ENCODE data around the gene DNAJC8.

The DNAJC8 gene

GRCh38 chr1:28246427-28246832 is 13.6 kb upstream of the DNAJC8 start:
- ChIA-PET POLR2A (interaction anchor here (1.5 to 7.1 kb wide), 2 partner anchors 10 to 14 kb away, joined by 20 to 89 read pairs; partner anchors contain the start of genes ATP5IF1 and SESN2), CTCF (interaction anchor here (0.6 to 0.8 kb wide), 2 partner anchors 10 to 12 kb away, joined by 3 to 4 read pairs; no protein-coding TSS in a partner anchor)
- DNase-seq (ENCODE audit: extremely low spot score) = no peak
- TF ChIP-seq PKNOX1 (IDR thresholded peaks at IDR 0.05) (no peak), NFRKB (IDR thresholded peaks at IDR 0.05) (no peak), FOXM1 (IDR thresholded peaks at IDR 0.05; ENCODE audit: borderline replicate concordance) (no peak), HDGF (IDR thresholded peaks at IDR 0.05; ENCODE audit: borderline replicate concordance) (no peak), LEF1 (IDR thresholded peaks at IDR 0.05; ENCODE audit: borderline replicate concordance) (no peak), CTBP1 (IDR thresholded peaks at IDR 0.05; ENCODE audit: borderline replicate concordance) (no peak), SUZ12 (IDR thresholded peaks at IDR 0.05) (no peak), BHLHE40 (IDR thresholded peaks at IDR 0.05; ENCODE audit: borderline replicate concordance) (no peak), ZNF384 (IDR thresholded peaks at IDR 0.05) (no peak), FOXK2 (IDR thresholded peaks at IDR 0.05) (no peak), SP1 (IDR thresholded peaks at IDR 0.05) (no peak), TARDBP (IDR thresholded peaks at IDR 0.05) (no peak), FOXA1 (IDR thresholded peaks at IDR 0.05) (no peak), ELF4 (IDR thresholded peaks at IDR 0.05) (no peak), L3MBTL2 (conservative IDR thresholded peaks at IDR 0.05) (no peak), ARNT (IDR thresholded peaks at IDR 0.05) (no peak)

- DNase-seq (ENCODE audit: extremely low spot score) = no peak
- TF ChIP-seq FOXA1 (IDR thresholded peaks at IDR 0.05) = no peak
- TF ChIP-seq FOXK2 (IDR thresholded peaks at IDR 0.05) = no peak
- TF ChIP-seq CTBP1 (IDR thresholded peaks at IDR 0.05; ENCODE audit: borderline replicate concordance) = no peak
- TF ChIP-seq ZNF384 (IDR thresholded peaks at IDR 0.05) = no peak
- no peak for TF ChIP-seq SP1 (IDR thresholded peaks at IDR 0.05)
- TF ChIP-seq L3MBTL2 (conservative IDR thresholded peaks at IDR 0.05) = no peak
- TF ChIP-seq ARNT (IDR thresholded peaks at IDR 0.05) = no peak
- TF ChIP-seq FOXM1 (IDR thresholded peaks at IDR 0.05; ENCODE audit: borderline replicate concordance) = no peak
- TF ChIP-seq HDGF (IDR thresholded peaks at IDR 0.05; ENCODE audit: borderline replicate concordance) = no peak
- TF ChIP-seq BHLHE40 (IDR thresholded peaks at IDR 0.05; ENCODE audit: borderline replicate concordance) = no peak
- TF ChIP-seq TARDBP (IDR thresholded peaks at IDR 0.05) = no peak
- TF ChIP-seq NFRKB (IDR thresholded peaks at IDR 0.05) = no peak
- no peak for TF ChIP-seq ELF4 (IDR thresholded peaks at IDR 0.05)
- no peak for TF ChIP-seq LEF1 (IDR thresholded peaks at IDR 0.05; ENCODE audit: borderline replicate concordance)
- ChIA-PET CTCF (no interaction called here), POLR2A (interaction anchor here (1.9 kb wide), 2 partner anchors 9 to 11 kb away, joined by 7 to 9 read pairs; partner anchors contain the start of gene ATP5IF1)
These were observed 11.9 kb upstream of the DNAJC8 start for GRCh38 chr1:28244549-28245251.

- POLR2A ChIA-PET = interaction anchor here (0.8 to 1.9 kb wide), 3 partner anchors 8 to 338 kb away, joined by 3 to 9 read pairs (median 3); partner anchors contain the start of genes ATP5IF1 and SESN2
- CTCF ChIA-PET = no interaction called here
- no peak for TF ChIP-seq SP1 (IDR thresholded peaks at IDR 0.05)
- TF ChIP-seq L3MBTL2 (conservative IDR thresholded peaks at IDR 0.05) = no peak
- TF ChIP-seq BHLHE40 (IDR thresholded peaks at IDR 0.05; ENCODE audit: borderline replicate concordance) = no peak
- no peak for TF ChIP-seq FOXA1 (IDR thresholded peaks at IDR 0.05)
- TF ChIP-seq SUZ12 (IDR thresholded peaks at IDR 0.05) = no peak
- no peak for TF ChIP-seq PKNOX1 (IDR thresholded peaks at IDR 0.05)
- TF ChIP-seq CTBP1 (IDR thresholded peaks at IDR 0.05; ENCODE audit: borderline replicate concordance) = no peak
- TF ChIP-seq NFRKB (IDR thresholded peaks at IDR 0.05) = no peak
- no peak for TF ChIP-seq ELF4 (IDR thresholded peaks at IDR 0.05)
- TF ChIP-seq FOXM1 (IDR thresholded peaks at IDR 0.05; ENCODE audit: borderline replicate concordance) = no peak
- no peak for TF ChIP-seq FOXK2 (IDR thresholded peaks at IDR 0.05)
- TF ChIP-seq HDGF (IDR thresholded peaks at IDR 0.05; ENCODE audit: borderline replicate concordance) = no peak
- TF ChIP-seq TARDBP (IDR thresholded peaks at IDR 0.05) = no peak
- no peak for TF ChIP-seq ZNF384 (IDR thresholded peaks at IDR 0.05)
- TF ChIP-seq ARNT (IDR thresholded peaks at IDR 0.05) = no peak
- DNase-seq (ENCODE audit: extremely low spot score) = no peak
These were observed 11.0 kb upstream of the DNAJC8 start for GRCh38 chr1:28243685-28244311.

GRCh38 chr1:28241638-28242241 is 8.9 kb upstream of the DNAJC8 start:
- ChIA-PET POLR2A (interaction anchor here (1.2 kb wide), 1 partner anchor 17 kb away, joined by 3 read pairs; no protein-coding TSS in a partner anchor), CTCF (interaction anchor here (0.7 kb wide), 1 partner anchor 430 kb away, joined by 4 read pairs; no protein-coding TSS in a partner anchor)
- DNase-seq (ENCODE audit: extremely low spot score) = no peak
- no peak for TF ChIP-seq ZNF384 (IDR thresholded peaks at IDR 0.05)
- TF ChIP-seq FOXK2 (IDR thresholded peaks at IDR 0.05) = no peak
- TF ChIP-seq L3MBTL2 (conservative IDR thresholded peaks at IDR 0.05) = no peak
- TF ChIP-seq LEF1 (IDR thresholded peaks at IDR 0.05; ENCODE audit: borderline replicate concordance) = no peak
- no peak for TF ChIP-seq FOXM1 (IDR thresholded peaks at IDR 0.05; ENCODE audit: borderline replicate concordance)
- TF ChIP-seq SP1 (IDR thresholded peaks at IDR 0.05) = no peak
- no peak for TF ChIP-seq PKNOX1 (IDR thresholded peaks at IDR 0.05)
- TF ChIP-seq NFRKB (IDR thresholded peaks at IDR 0.05) = no peak
- no peak for TF ChIP-seq TARDBP (IDR thresholded peaks at IDR 0.05)
- no peak for TF ChIP-seq FOXA1 (IDR thresholded peaks at IDR 0.05)
- no peak for TF ChIP-seq ELF4 (IDR thresholded peaks at IDR 0.05)
- no peak for TF ChIP-seq CTBP1 (IDR thresholded peaks at IDR 0.05; ENCODE audit: borderline replicate concordance)
- no peak for TF ChIP-seq HDGF (IDR thresholded peaks at IDR 0.05; ENCODE audit: borderline replicate concordance)
- TF ChIP-seq SUZ12 (IDR thresholded peaks at IDR 0.05) = no peak
- no peak for TF ChIP-seq ARNT (IDR thresholded peaks at IDR 0.05)
- no peak for TF ChIP-seq BHLHE40 (IDR thresholded peaks at IDR 0.05; ENCODE audit: borderline replicate concordance)
